GM04504 (cell line): Measurements from ENCODE around the gene CREB3.
A peak's percentile ranks its signal among the peaks of the same experiment; 100 is the strongest.

ENCODE experiments used
- DNase-seq: peaks from one replicate; pipeline ENCODE4 v3.0.0-alpha.2; 2012; ENCODE audit warnings: low read depth

The CREB3 gene

DNA sequence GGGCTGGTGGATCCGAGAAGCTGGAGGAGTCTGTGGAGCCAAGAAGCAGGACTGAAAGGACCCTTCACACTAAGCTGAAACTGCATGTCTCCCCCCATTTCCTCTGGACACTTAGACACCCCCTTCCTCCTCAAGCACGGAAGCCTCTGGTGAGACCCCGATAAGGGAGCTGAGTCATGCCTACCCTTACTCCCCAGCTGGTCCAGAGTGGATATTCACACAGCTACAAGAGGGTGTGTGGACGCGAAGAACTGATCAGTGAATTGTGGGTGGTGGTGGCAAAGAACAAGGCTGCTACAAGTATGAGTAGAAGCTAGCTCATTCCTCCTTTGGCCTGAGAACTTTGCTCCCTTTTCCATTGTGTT lies 4.8 kb upstream of the CREB3 start:
- no peak for DNase-seq

DNA sequence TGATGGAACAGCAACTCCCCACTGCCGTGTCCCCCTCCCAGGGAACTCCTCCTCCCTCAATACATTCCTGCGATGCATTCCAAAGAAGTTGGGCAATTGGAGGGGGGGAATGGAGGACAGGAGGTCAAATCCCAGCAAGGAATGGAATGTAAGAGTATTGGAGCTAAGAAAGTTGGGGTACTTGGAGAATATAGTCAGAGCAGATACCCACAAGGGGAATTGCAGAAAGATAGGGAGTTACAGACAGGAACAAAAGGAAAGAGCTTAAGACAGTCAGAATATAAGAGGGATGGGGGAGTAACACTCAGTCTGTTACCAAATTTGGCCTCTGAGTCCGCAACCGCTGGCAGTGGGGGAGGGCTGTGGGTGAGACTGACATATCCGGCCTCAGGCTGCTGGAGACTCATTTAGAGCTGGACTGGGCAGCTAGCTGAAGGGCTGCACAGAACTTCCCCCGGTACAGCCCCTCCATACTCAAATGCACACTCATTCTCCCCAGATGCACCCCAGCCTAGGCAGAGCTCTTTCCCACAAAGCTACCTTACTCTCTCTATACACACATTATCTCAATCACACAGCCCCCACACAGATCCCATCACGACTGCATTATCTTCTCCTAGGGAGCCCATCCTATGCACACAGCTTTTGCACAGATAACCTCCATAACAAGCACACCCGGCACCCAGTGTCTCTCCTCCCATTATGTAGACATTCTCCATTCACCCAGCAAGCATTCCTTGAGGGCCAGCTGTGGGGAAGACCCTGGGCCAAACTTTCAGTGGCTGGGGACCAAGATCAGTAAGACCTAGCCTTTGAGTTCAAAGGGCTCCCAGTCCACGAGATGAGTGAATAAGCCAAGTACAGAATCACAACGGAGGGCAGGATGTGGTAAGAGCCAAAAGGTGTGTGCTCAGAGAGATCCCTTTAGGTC lies 4.2 kb upstream of the CREB3 start:
- peak; percentile 80 for DNase-seq

DNA sequence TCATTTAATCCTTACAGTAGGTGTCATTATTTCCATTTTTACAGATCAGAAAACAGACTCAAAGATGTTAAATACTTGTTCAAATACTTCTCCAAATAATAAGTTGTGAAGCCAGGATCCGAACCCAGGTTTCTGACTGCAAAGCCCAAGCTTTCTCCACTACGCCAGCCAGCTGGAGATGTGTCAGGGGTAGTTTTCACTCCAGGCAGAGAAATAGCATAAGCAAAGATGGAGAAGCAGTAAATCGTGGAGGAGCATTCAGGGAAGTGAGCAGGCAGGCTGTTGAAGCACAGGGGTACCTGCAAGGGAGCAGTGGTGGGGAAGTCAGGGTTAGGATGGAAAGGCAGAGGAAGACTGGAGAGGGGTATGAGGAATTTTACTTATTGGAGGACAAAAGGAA lies 3.4 kb upstream of the CREB3 start:
- DNase-seq = no peak

DNA sequence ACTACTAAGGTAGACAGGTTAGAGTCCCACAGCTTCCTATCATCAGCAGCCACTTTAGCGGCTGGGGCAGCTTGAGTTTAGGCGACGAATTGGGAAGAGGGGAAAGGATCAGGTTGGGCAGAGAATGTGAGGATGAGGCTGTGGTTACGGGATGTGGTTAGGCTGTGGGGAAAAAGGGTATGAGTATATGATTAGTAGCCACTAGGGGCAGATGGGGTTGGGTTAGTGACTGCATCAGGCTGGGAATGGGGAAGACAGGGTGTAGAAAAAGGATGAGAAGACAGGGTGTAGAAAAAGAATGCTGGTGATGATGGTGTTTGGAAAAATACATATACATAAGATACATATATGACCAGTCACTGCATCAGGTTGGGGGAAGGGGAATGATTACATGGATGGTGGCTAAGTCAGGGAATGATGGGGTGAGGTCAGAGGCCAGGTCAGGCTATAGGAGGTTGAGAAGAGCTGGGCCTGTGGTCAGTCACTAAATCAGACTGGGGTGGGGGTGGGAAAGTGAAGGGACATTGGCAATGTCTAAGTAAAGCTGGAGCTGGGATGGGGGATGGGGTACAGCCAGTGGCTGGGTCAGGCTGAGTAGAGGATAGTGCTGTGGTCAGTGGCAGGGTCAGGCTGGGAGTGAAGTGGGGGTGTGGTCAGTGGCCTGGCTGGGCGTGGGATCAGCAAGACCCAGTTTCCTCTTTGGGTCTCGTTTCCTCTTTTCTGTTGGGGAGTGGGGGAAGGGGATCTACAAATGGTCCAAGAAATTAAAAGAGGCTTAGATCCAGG lies 2.6 kb upstream of the CREB3 start:
- DNase-seq = peak; percentile 75

DNA sequence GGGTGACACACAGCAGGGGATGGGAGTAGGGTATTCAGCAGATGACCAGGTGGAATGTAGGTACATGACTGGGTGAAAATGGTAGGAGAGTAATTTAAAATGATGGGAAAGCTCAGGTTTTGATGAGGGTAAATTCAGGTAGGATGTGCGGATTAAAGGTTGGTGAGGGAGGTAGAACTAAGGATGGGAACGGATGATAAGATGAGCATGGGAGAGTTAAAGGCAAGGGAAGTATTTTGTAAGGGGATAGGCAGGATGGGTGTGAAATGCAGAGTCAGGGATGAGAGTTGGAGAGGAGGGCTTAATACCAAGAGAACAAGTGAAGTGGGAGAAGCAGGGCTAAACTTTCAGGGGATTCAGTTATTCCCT lies 2.0 kb upstream of the CREB3 start:
- no peak for DNase-seq

DNA sequence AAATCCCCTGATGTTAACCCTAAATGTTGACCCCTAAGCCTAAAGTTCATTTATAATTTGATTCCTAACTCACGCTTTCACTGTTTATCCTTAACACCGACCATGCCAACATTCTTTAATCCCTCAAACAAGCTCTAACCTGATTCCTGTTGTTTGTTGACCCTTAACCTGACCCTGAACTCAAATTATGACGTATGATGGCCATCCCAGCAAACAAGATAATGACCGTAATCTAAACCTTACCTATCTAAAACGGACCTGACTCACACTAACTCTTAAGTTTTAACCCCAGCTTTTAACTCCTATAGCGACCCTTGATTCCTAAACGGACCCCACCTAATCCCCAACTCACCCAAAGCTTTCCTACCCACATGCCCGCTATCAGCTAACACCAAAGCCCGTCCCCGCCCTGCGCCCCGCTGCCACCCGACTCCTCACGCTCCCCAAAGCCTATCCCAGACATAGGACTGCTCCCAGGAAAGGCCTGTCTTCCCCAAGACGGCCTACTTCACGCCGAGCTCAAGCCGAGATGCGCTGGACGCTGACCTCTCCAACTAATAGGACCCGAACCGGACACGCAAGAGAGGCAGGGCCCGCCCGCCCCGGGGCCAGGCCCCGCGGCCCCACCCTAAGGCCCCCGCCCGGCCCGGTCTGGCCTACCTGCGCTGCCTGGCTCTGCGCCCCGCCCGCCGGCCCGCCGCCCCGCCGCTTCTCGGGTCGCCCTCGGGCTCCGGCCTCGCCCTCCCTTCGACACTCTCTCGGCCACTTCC lies 866 bp upstream of the CREB3 start:
- no peak for DNase-seq

DNA sequence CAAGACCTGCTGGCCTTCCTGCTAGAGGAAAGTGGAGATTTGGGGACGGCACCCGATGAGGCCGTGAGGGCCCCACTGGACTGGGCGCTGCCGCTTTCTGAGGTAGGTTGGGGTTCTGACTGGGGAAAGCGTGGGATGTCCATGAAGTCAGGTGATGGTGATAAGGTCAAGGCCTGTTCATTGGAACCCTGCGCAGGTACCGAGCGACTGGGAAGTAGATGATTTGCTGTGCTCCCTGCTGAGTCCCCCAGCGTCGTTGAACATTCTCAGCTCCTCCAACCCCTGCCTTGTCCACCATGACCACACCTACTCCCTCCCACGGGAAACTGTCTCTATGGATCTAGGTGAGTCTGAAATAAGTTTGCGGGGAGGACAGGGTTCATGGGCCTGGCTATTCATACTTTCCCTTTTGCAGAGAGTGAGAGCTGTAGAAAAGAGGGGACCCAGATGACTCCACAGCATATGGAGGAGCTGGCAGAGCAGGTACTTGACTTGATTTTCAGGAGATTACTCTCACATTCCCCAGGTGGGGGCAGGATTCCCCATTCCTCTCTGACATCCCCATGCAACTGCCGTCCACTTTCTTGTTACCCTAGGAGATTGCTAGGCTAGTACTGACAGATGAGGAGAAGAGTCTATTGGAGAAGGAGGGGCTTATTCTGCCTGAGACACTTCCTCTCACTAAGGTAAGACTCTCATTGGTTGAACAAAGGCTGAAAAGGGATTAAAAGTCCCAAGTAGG lies 505 bp downstream of the CREB3 start:
- no peak for DNase-seq

DNA sequence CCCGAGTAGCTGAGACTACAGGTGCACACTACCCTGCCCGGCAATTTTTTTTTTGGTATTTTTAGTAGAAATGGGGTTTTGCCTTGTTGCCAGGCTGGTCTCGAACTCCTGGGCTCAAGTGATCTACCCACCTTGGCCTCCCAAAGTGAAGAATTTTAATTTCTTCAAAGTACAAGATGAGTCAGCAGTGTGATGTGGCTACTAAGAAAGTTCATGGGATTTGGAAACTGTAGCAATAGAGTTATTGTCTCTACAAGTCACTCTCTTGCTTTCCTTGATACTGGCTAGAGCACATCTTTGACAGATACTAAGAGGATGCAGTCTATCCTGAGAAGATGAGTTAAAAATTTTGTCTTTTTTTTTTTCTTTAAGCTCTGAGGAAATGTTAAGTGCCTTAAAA lies 1.6 kb downstream of the CREB3 start:
- DNase-seq = no peak

DNA sequence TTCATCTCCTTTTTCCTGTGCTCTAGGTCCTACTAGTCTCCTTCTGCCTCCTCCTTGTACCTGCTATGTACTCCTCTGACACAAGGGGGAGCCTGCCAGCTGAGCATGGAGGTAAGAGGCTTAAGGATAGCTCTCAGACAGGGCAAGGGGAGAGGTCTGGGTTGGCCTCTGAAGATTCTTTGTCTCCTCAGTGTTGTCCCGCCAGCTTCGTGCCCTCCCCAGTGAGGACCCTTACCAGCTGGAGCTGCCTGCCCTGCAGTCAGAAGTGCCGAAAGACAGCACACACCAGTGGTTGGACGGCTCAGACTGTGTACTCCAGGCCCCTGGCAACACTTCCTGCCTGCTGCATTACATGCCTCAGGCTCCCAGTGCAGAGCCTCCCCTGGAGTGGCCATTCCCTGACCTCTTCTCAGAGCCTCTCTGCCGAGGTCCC lies 3.8 kb downstream of the CREB3 start:
- no peak for DNase-seq

DNA sequence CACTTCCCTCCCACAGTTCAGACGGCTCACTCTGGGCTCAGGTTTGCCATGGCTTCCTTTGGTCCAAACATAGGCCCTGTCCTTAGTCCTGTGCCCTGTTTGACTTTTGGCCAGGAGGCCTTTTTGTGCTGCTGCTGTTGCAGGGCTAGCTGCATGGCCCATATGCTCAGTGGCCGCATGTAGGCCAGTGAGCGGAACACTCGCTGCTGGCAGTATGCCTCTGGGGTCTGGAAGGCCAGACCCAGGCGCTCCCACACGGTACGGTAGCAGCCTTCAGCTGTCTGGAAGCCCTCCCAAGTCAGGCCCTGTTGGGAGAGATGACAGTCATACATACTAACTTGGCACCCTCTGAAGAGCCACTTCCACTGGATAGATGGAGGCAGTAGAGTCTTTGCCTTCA lies 4.7 kb downstream of the CREB3 start:
- no peak for DNase-seq

DNA sequence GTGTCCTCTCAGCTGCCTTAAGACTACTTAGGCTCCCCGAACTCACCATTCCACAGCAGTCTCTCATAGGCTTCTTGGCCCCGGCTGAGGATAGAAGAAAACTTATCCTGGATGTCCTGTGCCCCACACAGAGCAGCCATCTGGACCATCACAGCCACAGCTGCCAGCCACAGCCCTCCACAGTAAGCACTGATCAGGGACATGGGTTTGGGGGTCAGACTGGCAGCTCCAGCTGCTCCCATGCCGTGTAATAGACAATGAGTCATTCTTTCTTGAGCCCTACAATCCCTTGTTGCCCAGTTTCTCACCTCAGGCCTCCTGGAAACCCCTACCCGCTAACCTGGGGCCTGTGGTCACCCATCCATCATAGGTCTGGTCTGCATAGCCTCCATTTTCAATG lies 5.7 kb downstream of the CREB3 start:
- no peak for DNase-seq

DNA sequence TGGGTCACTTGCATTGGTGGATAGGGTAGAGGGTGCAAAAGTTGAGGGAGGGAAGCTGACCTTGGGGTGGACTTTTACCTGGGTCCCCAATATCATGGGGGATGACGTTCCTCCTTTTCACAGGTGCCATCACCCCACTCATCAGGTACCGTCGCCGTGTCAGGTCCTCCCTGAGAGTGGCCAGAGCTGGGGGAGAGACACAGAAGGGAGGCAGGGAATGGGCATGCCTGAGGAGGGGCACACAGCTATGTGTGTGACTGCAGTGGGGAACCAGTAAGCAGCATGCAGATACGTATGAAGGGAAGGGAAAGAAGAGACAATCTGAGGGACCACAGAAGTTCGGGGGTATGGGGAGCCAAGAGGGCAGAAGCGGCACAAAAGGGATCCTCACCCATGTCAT lies 6.5 kb downstream of the CREB3 start:
- DNase-seq = no peak

DNA sequence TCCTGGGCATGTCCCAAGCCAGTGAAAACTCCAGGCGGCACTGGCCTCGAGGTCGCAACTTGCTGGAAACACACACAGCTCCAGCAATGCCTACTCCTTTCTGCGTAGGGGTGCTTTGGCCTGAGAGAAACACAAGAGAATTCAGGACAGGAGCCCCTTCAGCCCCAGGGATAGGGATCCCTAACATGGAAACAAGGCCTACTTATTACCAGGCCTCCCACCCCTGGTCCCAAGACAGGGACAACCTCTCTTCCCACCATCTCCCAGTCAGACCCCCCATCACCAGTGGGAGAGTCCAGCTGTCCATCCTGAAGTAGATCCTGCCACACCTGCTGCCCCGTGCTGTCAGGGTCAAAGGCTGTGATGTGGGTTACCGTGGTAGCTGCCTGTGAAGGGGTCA lies 7.8 kb downstream of the CREB3 start:
- DNase-seq = no peak

DNA sequence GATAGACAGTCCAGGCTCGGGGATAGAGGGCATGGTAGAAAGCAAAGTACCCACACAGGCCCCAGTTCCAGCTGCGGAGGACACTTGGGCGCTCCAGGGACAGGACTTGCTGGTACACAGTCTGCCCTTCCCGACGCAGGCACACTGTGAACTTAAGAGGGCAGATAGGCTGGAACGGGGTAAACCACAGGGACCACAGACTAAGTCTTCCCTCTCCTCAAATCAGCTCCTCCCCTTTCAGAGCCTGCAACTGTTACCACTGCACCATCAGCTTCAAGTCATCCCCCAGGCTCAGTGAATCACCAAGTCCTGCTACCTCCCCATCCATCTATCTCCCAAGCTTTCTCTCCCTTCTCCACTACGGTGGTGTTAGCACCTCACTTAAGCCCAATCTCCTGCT lies 9.3 kb downstream of the CREB3 start:
- no peak for DNase-seq

DNA sequence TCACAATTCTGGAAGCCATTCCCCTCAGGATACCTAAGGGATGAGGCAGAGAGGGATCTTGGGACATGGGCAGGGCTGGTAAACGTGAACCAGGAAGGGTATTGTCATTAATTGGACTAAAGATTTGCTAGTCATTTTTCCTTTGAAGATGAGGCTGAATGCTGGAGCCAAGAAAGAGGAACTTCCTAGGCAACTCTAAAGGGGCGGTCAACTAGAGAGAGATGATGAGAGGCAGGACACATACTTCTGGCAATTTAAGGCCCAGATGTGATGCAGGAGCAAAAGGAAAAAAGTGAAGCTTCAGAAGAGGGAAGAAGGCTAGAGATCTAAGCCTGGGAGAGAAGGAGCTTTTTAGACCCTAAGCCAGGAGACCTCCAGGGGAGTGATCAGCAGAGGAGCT lies 11.0 kb downstream of the CREB3 start:
- no peak for DNase-seq

DNA sequence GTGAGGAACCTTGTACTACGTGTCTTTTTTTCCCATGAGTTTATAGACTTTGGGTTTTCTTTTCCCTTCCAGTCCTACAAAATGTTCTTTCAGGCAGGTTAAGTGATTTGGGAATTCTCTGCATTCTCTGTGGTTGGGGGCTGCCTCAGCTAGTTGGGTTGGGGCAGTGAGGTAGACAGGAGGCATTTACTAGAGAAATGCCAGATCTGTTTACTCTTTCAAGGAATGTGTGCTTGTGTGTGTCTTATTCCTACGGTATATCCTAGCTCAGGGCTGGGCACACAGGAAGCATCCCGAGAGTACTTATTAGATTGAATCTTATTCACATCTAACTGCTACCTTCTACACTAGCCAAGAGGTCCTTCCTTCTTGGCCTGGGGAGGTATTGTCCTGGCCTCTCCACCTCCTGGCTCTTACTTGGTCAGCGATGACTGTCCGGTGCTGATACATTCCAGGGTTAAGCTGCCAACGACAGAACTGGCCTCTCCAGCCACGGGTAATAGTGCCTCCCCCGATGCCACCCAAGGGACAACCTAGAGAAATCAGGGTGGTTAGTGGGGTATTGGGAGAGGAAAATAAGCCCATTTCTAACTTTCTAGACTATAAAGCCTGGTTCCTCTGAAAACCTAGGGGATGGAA lies 11.5 kb downstream of the CREB3 start:
- DNase-seq = no peak

DNA sequence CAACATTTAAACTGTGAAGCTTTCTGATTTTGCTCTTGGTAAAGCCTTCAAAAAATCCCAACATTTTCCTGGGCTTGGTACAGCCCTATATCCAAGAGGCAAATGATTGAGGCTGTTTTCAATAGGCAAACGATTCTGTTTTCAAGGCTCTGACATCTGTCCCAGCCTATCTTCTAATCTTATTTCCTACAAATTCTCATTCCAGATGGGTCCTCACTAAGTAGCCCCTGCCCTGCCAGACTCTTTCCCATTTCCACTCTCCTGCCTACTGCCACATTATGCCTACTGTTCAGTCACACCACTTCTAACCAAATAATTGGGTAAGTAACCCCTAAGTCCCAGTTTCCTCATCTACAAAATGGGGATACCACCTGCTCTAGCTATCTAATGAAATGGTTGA lies 13.1 kb downstream of the CREB3 start:
- no peak for DNase-seq

DNA sequence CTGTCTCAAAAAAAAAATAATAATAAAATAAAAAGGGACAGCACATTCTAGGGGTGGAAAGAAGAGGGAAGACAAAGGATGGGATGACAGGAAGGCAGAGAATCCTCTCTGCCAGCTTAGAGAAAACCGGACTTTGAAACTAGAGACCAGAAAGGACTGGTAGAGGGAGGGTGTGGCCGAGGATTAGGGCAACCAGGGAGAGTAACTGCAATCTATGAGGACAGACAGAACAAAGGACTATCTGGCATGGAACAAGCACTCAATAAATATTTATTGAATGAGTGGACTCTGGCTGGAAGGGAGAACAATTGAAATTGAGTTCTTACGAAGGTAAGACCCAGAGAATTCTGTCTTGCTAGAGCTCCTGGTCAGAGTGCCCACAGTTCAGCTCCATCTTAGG lies 14.1 kb downstream of the CREB3 start:
- DNase-seq = no peak

DNA sequence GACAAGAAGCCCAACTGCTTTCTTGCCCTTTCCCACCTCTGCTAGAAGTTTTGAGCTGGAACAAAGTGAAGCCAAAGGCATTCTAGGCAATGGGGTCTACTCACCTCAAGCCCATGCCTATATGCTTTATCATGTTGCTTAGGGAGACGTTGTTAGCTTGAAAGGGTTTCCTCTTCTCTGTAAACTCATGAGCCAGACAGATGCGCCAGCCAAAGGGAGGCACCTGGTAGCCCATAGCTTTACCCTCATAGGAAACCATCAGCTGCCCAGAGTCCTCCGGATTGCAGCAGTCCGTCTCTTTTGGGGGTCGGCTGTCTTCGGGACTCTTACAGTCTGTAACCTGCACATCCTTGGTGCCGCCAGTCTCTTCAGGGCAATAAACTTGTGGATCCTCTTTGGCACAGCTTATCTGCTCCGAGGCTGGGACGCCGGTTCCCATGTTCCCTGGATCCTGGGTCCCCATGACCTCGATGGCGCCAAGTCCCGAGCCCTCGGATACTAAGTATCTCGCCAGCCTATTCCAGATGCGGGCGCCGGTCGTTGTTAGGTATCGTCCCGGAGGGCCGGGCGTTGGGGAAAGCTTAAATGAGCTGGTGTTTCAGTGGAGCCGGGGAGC lies 15.9 kb downstream of the CREB3 start:
- DNase-seq = no peak

DNA sequence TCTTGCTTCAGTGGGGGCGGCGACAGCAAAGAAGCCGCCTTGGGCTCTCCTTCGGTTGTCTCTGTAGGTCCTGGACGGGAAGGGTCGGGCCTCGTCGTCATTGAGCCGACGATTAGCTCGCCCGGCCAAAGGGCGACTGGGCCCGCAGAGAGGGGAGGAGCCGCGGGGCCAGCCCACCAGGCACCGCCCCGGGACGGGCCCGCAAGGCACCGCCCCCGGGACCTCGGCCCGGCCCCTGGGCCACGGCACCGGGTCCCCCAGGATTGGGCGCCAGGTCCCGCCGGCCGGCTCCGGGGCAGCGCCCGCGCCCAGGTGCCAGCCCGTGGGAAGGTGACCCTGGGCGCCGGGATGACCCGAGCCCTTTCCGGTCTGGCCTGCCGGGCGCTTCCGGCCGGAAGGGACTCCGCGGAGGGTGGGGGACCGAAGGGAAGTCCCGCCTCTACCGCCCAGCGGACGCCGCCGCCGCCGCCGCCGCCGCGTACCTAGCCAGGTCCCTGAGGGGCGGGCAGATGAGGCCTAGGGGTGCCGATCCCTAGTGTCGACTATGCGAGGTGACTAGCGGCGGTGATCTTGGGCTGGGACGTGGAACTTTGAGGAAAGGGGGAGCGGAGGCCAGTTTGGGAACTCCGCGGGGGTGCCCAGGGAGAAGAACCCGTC lies 16.5 kb downstream of the CREB3 start, which contains the start of the genes GBA2 and RGP1:
Gene GBA2 (minus strand): TSS at position 371 of the 657 bp plus-strand sequence. CDS start 524 bp downstream, outside the sequence.
Gene RGP1 (plus strand): TSS at position 430 of the 657 bp plus-strand sequence. CDS start 469 bp downstream, outside the sequence.
- no peak for DNase-seq
